Activated T-cell treated with anti-CD3 and anti-CD28 coated beads for 4 hours (primary cell): ENCODE data around the gene ATP10A.

Source experiments
- DNase-seq: peaks from one replicate; pipeline ENCODE4 v3.0.0-alpha.2; 2020

Gene ATP10A, protein sequence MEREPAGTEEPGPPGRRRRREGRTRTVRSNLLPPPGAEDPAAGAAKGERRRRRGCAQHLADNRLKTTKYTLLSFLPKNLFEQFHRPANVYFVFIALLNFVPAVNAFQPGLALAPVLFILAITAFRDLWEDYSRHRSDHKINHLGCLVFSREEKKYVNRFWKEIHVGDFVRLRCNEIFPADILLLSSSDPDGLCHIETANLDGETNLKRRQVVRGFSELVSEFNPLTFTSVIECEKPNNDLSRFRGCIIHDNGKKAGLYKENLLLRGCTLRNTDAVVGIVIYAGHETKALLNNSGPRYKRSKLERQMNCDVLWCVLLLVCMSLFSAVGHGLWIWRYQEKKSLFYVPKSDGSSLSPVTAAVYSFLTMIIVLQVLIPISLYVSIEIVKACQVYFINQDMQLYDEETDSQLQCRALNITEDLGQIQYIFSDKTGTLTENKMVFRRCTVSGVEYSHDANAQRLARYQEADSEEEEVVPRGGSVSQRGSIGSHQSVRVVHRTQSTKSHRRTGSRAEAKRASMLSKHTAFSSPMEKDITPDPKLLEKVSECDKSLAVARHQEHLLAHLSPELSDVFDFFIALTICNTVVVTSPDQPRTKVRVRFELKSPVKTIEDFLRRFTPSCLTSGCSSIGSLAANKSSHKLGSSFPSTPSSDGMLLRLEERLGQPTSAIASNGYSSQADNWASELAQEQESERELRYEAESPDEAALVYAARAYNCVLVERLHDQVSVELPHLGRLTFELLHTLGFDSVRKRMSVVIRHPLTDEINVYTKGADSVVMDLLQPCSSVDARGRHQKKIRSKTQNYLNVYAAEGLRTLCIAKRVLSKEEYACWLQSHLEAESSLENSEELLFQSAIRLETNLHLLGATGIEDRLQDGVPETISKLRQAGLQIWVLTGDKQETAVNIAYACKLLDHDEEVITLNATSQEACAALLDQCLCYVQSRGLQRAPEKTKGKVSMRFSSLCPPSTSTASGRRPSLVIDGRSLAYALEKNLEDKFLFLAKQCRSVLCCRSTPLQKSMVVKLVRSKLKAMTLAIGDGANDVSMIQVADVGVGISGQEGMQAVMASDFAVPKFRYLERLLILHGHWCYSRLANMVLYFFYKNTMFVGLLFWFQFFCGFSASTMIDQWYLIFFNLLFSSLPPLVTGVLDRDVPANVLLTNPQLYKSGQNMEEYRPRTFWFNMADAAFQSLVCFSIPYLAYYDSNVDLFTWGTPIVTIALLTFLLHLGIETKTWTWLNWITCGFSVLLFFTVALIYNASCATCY (N-terminal part only)

DNA sequence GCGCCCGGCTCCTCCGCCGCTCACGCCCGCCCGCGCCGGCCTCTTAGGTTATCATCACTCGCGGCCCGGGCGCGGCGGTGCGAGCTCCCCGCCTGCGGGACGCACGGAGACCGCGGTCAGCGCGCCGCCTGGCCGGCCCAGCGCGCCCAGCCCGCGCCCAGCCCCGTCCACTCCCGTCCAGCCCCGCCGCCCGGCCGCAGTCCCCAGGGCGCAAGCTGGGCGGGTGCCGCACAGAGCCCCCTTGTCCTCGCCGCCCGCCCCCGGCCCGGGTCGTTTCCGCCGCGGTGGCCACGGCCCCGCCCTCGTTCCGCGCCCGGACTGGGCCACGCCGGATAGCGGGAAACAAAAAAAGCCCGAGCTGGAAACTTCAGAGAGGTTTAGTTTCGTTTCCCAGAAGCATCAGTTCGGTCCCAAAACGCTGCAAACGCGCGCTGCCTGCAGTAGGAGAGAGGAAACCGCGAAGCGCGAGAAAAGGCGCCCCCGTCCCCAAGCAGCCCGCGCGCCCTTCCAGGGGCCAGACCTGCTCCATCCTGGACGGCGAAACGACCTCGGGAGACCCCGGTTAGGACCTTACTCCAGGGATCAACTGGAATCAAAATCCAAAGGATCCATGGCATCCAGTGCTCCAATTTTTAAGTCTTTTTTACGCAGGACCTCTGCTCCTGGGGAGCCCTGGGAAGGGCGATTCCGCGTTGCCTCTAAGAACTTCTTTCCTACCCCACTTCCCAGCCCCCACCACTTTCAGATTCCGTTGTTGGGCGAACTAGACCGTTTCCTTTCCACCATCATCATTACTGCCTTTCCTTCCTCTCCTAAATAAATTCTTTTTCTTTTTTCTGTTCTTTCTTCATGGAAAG, at the start of gene ATP10A:
Gene ATP10A (minus strand): TSS at position 217 of the 857 bp plus-strand sequence. CDS start 231 bp downstream, outside the sequence.
- DNase-seq = no peak

DNA sequence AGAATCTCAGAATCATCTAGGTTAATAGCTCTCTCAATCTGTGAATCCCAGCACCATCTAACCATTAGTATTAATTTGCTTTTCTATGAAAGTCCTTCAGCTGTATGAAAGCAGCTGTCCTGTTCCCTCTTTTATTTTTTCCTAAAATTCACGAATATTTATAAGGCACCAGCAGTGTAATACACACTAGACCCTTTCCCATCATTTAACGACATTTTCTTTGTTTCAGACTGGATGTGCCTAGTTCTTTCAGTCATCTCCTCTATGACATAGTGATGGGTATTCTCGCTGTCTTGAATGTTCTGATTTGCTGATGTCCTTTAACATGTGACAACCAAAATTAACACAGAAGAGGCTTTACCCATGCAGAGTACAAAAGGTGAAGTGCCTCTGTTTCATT, 48.9 kb upstream of the ATP10A start:
- DNase-seq = no peak

DNA sequence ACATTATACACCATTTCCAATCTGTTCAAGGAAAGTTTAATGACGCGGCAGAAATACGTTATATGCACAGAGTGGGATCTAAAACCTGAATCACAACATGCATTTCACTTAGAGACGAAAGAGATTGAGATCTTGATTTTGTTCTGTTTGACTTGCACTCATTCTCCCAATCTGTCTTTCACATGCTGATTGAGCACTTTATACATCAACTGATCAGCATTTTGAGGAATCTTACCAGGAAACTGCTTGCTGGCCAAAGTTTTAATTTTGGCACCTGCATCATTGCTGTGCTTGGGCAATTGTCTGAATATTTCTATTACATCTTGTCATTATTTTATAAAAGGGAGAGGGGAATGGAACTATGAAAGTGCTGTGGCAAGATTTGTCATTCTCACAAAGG, 47.7 kb upstream of the ATP10A start:
- DNase-seq = no peak

DNA sequence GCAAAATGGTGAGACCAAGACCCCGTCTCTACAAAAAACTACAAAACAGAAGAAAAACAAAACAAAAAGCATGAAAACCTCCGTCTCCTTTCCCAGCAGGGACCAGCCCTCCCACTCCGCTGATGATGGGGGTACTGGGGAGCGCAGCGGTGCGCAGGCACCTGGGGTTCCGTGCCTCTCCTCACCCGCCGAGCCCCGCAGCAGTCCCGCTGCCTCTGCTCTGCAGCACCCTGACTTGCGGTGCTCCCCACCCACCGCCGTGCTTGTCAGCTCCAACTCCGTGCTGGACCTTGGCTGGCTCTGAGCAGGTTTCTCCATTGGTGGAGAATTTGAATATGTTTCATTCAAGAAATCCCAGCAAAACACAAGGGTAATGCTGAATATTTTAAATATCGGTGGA, 46.7 kb upstream of the ATP10A start:
- no peak for DNase-seq

DNA sequence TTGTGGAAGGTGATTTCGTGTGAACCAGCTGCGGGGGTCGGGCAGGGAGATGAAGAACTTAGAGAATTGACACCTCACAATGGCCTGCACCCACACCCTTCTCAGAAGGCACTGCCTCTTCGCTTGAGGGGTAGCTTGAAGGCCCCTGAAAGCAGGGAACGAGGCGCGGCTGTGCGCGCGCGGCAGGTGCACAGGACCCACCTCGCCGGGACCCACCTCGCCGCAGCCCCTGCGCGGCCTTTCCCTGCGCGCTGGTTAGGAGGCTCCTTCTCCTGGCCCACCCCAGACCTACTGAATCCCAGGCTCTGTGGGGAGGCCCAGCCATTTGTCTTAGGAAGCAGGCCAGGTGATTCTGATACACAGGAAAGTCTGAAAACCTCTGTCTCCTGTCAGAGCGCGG, 46.2 kb upstream of the ATP10A start:
- DNase-seq = no peak

DNA sequence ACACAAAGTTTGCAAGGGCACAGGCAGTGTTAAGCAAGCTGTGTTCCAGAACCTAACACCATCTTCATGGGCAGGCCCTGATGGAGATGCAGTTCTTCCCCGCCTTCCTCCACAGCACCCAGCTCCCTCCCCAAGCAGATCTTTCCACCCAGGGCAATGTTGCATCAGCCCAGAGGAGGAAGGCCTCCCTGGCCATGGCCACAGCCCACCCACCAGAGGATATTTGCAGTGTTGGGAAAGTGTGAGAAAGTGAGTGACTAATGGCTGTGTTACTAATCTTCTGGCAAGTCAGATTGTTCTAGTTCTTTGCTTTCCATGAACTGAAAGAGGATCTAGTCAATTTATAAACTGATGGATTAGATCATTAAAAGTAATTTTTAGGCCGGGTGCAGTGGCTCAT, 42.0 kb upstream of the ATP10A start:
- no peak for DNase-seq

DNA sequence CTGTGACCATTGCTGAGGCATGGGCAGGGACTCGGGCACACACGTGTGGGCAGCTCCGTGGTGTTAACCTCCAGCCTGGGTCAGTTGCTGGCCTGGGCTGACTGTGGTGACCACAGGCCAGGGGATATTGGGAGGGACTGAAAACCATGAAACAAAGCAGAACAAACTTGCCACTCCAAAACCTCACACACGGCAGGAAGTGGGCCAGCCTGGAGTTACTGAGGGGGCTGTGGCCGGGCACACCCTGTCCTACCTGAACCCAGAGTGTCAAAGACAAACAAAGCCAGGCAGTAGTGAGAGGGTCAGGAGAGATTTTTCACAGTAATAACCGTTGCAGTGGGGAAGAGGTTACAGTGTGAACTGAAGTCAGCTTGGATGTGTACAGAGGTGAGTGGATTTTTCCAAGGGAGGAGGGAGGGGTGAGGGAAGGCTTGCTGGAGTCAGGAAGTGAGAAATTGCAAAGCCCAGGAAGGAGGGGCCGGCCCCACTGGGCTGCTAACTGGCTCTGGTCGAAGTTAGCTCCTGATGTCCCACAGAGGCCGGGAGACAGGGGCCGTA, 40.0 kb upstream of the ATP10A start:
- no peak for DNase-seq

DNA sequence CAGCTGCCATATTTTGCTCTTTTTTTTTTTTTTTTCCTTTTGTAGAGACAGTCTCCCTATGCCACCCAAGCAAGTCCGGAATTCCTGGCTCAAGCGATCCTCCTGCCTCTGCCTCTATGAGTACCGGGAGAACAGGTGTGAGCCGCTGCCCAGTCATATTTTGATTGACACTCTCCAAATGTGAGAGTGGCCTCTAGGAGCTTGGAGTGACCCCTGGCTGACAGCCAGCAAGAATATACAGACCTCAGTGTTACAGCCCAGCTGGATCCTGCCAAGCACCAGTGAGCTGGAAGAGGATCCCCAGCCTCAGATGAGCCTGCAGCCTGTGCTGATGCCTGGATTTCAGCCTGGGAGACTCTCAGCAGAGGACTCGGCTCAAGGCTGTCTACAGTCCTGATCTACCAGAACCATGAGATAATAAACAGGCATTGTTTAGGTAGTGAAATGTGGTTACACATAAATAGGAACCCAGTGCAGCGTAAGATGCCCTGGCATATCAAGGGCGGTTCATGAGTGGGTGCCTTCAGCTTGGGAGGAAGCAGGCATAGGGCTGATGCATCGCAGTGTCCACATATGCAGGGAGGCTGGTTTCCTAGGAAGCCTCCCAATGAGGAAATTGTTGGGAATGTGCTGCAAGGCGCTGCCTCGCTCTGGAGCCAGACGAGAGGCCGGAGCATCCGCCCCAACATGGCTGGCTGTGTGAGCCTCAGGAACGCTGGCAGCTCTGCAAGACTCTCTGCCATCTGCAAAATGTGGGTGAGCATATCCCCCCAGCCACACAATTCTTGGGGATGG, 38.9 kb upstream of the ATP10A start:
- no peak for DNase-seq

DNA sequence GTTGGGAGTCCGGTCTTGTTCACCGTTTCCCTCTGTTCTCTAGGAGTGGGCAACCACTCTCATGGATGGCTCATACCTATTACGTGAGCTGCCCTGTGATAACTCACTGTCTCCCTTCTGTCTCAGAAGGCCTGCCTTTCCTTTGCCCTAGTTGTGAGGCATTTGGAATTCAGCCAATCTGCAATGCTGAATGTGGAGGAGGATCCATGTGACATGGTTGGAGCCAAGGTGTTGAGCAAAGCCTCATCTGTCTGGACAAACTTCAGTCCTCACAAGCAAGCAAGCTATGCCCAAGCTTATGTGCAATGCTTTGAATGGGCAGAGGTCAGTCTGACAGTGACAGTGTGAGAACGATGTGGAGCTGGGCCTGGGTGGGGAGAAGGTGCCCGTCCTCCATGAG, 37.8 kb upstream of the ATP10A start:
- DNase-seq = no peak

DNA sequence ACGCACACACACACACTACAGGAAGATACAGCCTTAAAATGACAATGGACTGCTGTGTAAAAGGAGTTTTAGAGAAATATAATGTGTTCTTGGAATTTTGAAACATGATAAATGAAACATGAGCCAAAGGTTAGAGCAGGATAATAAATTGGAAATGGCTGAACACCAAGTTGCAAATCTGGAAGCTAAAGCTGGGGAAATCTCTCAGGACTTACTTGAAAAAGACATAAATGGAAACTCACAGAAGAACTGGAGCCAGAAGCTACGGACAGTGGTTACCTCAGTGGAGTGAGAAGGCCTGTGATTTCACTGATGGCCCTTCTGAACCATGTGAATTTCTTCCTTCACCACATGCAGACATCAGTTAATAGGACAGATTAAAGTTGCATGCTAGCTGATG, 37.3 kb upstream of the ATP10A start:
- no peak for DNase-seq

DNA sequence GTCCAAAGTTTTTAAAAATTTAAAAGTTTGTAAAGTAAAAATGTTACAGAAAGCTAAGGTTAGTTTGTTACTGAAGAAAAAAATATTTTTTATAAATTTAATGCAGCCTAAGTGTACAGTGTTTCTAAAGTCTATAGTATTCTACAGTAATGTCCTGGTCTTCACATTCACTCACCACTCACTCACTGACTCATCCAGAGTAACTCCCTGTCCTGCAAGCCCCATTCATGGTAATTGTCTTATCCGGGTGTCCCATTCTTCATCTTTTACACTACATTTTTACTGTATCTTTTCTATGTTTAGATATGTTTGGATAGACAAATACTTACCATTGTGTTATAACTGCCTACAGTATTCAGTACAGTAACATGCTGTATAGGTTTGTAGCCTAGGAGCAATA, 36.7 kb upstream of the ATP10A start:
- no peak for DNase-seq

DNA sequence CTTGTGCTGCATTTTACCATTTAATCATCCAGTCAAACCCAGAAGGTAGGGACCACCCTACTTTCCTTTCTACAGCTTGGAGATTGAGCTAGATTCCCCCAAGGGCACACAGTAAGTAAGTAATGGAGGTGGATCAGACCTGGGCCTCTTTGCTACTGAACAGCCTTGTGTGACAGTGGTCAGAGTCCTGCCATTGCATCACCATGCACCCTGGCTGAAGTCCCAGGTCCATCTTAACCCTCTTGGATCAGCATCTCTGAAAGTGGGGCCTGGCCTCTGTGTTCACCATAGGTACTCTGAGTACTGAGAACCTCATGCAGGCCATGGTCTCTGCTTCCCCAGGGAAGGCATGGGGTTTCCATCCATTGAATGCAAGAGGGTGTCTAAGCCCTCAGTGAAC, 34.5 kb upstream of the ATP10A start:
- DNase-seq = no peak

DNA sequence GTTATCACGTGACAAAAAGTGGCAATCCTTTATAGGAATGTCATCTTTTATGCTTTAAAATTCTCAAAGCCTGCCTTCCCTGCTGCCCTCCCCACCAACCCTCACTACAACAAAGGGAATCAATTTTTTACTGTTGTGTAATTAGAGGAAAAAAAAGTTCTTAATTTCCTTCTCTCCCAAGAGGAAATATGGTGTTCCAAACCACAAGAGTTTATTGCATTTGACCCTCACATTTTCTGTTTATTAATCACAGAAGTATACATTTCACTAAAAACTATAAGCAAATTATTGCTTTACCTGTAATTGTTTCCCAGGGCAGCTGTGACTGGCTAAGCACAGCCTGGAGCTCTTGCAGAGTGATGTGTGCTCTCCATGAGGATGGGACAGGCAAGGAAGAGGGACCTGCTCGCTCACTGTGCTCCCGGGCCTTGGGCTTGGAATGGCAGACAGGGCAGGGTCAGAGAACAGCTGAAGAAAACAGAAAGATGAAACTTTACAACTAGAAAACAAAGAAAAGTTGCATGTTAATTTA, 31.3 kb upstream of the ATP10A start:
- no peak for DNase-seq

DNA sequence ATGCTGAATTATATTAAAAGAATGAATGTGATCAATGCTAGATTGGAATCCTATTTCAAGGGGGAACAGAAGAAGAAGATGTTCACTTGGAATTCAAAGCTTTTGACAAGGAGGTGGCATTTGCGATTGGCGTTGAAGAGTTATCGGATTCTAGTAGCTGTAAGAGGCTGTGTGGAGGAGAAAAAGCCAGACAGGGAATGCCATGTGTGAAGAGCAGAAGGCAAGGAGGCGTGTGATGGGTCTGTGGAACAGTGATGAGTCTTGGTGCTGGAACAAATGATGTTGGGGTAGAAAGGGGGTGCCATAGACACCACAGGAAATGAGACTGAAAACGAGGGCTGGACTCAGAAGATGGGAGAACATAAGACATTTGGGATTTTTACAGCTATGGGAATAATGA, 30.5 kb upstream of the ATP10A start:
- DNase-seq = no peak

DNA sequence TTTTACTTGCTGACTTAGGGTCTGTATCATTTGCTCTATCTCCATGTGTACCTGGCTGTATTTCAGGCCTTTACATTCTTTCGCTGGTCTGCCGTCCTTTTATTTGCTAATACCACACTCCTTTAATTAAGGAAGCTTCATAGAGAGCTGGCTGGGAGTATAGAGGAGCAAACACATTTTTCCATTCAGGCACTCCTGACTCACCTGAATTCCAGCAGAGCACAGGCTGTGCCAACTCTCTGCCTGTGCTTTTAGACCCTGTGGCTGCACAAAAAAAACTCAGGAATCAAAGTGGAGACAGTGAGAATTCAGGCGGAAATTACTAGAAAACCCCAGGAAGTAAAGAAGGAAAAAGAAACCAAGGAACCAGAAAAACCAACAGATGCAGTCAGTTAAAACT, 29.0 kb upstream of the ATP10A start:
- no peak for DNase-seq

DNA sequence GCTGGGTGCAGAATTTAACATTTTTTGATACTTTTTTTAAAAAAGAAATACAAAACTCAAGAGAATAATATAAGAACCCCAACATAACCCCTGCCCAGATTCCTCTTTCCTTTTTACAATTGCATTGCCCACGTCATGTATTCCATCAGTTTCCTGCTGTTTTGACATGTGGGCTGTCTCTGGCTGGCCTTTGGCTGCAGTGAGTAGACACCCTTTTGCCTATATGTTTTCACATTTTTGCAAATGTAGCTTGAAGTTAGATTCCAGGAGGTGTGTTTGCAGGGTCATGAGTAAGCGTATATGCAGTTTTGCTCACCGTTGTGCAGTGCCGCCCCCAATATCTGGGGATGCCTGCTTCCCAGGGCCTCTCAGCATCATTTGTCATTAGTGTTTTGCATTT, 28.0 kb upstream of the ATP10A start:
- no peak for DNase-seq

DNA sequence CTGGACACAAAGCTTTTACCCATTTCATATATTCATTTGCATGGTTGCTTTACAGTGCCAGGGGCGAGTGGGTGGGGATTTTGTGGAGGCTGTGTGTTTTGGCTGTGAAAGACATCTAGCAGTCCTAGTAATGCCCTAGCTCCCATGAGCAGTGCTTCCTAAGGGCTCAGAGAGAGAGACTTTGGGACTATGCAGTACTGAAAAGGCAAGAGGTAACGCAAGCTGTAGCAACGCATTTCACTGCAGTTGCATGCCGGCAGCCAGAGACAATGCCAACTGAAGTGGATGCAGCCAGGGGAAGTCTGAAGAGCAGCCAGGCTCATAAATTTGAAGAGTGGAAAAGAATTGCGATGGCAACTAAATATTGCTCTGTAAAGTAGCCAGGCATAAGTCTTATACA, 27.4 kb upstream of the ATP10A start:
- DNase-seq = no peak

DNA sequence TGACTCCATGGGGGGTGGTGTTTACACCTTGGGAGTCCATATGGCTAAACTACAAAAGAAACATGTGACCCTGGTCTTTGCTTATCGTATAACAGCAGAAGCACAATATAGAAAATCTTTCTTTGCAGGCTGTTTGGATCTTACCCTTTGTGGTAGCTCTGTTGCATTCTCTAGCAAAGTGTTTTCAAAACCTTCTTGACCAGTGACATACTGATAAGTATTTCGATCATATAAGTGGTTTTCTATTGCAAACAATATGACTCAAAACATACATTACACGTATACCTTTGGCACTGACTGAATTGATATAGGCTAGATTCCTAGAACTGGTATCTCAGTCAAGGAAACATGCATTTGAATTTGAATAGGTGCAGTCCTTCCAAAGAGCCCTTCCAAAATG, 24.7 kb upstream of the ATP10A start:
- DNase-seq = no peak

DNA sequence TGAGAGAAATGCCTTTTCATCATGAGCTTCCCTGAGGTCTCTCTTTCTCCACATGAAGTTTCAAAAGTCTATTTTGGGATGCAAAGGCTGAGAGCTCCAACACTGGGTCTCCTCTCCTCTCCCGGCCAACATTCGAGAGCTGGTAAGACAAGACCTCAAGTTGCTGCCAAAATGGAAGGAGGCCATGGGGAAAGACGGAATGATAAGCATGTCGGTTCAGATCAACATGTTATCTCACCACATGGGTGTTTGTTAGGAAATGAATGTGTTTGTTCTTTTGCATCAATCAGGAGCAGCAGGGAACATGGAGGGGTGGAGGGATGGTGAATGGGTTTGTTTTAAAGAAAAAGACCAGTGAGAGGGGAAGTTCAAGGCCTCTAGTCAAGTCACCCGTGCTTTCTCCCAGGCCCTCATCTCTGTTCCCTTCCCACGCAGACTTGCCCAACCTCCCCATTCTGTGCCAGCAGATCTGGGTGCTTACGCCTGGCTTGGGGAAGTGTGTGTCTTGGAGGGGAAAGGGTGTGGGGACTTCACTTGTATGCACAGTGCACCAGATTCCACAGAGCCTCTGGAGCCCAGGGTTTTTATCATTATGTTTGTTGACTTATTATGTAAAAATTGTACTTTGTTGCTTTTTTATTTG, 23.5 kb upstream of the ATP10A start:
- DNase-seq = no peak

DNA sequence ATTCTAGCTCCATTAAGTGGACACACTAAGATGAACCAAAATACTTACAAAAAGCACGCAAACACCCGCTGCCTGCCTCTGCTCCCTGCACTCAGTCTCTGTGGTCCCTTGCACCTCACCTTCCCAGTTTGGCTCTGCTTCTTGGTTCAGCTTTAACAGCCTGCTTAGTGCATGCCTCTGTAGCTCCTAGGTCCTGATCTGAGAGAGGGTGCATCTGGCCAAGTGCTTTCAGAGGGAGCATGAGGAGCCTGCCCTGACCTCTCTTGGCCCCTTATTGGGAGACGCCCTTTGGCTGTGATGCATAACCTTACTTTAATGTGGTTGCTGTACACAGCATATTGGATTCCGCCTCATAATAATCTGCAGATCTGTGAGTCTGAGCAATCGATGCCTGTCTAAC, 21.2 kb upstream of the ATP10A start:
- DNase-seq = no peak
